ENCODE data around the gene ZKSCAN5.
"Not testable (repeated sequence)": the region's sequence is repeated elsewhere in the genome, so short reads cannot be mapped to it uniquely, and the experiment has no call there.

Gene ZKSCAN5

GRCh38 chr7:99498546-99498944 lies 5.9 kb upstream of the ZKSCAN5 start:
- no peak for DNase-seq

- DNase-seq = peak; percentile 5
Observed at GRCh38 chr7:99499371-99499720, 5.1 kb upstream of the ZKSCAN5 start.

GRCh38 chr7:99499721-99500636 lies 4.5 kb upstream of the ZKSCAN5 start, which contains the start of gene ZNF394:
Gene ZNF394, minus strand, starts transcription at chr7:99500281. Its CDS starts 188 bp downstream, at chr7:99500093.
- peak; percentile 97 for DNase-seq

GRCh38 chr7:99500637-99501009 lies 3.8 kb upstream of the ZKSCAN5 start:
- DNase-seq = peak; percentile 11

- DNase-seq = not testable (repeated sequence)
Observed at GRCh38 chr7:99501236-99501635, 3.2 kb upstream of the ZKSCAN5 start.

DNA sequence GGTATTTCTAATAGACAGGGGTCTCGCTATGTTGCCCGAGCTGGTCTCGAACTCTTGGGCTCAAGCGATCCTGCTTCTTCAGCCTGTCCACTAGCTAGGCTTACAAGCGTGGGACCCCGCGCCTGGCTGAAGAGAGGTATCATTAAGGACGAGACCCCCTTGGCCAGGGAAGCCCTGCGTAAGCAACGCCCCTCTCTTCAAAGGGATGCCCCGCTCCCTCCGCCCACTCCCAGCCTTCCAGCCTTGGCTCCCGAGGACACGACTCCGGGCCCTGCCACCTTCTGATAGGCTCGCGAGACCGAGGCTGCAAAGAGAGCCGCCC lies 220 bp upstream of the ZKSCAN5 start:
- DNase-seq = no peak

DNA sequence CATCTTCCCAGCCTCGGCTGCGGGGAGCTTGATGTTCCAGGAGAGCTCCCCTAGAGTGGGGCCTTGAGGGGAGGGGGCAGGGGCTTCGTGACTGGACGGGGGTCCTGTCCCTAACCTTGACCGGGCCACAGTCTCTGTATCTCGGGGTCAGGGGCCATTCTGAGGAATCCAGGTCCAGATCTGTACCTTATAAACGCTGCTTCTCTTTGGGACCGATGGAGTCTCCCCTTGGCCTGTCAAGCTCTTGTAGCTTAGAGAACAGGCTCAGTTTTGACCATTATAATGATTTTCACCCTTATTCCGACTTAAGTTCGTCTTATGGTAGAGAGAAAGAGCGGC lies 831 bp downstream of the ZKSCAN5 start:
- no peak for DNase-seq

- no peak for DNase-seq
Observed at GRCh38 chr7:99514050-99514449, 9.6 kb downstream of the ZKSCAN5 start.

- no peak for DNase-seq
Observed at GRCh38 chr7:99521399-99521798, 16.9 kb downstream of the ZKSCAN5 start.

DNA sequence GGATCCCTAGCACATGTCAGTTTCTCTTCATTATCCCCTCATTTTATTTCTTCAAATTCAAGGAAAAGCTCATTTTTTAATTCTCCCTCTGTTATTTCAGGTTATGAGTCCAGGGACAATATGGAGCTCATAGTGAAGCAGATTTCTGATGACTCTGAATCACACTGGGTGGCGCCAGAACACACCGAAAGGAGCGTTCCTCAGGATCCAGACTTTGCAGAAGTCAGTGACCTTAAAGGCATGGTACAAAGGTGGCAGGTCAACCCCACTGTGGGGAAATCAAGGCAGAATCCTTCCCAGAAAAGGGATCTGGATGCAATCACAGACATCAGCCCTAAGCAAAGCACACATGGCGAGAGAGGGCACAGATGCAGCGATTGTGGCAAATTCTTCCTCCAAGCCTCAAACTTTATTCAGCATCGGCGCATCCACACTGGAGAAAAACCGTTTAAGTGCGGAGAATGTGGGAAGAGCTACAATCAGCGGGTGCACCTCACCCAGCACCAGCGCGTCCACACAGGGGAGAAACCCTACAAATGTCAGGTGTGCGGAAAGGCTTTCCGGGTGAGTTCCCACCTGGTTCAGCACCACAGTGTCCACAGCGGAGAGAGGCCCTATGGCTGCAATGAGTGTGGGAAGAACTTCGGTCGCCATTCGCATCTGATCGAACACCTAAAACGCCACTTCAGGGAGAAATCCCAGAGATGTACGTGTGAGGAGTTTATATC lies 21.4 kb downstream of the ZKSCAN5 start:
- DNase-seq = peak; percentile 44

GRCh38 chr7:99531354-99531765 lies 26.9 kb downstream of the ZKSCAN5 start:
- DNase-seq = no peak

GRCh38 chr7:99535667-99536066 lies 31.2 kb downstream of the ZKSCAN5 start:
- DNase-seq = no peak

DNA sequence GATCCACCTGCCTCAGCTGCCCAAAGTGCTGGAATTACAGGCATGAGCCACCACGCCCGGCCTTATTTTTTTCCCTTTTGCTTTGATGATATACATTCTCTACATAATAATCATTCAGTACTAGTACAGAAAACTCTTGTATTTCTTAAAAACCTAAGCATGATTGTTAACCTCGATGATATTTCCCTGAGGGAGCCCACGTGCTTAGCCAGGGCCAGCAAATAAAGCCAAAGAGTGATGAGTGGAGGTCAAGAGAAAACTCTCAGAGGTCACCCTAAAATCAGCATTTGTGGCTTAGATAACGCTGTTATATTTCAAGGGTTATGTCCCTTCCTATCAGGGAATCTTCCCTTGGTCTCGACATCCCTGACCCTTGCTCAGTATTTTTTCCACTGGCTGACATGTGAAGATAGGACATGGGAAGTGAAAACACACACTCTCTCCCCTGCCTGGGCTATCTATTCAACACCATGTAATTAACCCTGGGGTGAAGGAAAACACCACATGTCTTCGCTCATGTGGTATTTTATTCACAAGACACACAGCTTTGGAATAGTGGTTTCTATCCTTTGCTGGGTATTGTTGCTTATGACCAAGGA lies 34.9 kb downstream of the ZKSCAN5 start:
- DNase-seq = no peak

DNA sequence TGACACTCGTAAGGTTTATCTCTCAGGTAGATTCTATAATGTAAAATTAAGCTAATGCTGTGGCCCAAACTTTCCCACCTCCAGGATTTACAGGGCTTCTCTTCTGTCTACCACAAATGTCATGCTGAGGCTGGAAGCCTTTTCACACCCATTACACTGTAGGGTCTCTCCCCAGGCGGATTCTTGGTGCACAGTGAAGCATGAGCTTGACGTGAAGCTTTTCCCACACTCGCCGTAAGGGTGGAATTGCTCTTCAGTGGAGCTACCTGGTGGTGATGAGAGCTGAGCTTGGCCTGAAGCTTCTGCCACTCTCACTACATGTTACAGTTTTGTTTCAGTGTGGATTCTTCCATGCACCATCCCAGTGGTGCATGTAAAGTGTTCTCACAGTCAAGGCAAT lies 36.1 kb downstream of the ZKSCAN5 start:
- DNase-seq = no peak

GRCh38 chr7:99541212-99541611 lies 36.8 kb downstream of the ZKSCAN5 start:
- no peak for DNase-seq

DNA sequence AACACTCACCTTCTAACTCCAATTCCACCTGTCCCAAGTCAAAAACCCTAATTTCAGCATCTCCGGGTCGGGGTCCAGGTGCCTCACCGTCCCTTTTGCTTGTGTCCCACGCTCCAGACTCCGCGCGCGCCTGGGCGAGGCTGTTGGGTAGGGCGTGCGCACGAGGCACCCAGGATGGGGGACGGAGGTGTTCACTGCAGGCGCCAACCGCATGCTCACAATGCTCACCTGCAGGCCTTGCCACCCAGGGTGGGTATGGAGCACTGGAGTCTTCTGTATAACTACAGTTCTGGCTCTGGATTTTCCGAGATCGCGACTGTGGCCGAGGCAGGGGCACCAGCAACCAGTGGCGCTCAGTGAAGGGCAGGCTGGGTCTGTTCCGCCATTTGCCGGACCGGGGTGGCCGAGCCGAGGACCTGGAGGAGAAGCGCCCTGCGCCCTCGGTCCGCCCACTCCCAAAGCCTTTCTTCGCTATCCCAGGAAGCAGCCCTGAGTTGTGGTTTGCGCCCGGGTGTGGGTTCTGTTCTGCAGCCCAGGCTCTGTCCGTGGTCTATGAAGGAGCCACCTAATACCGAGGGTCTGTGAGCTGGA lies 38.7 kb downstream of the ZKSCAN5 start:
- no peak for DNase-seq

DNA sequence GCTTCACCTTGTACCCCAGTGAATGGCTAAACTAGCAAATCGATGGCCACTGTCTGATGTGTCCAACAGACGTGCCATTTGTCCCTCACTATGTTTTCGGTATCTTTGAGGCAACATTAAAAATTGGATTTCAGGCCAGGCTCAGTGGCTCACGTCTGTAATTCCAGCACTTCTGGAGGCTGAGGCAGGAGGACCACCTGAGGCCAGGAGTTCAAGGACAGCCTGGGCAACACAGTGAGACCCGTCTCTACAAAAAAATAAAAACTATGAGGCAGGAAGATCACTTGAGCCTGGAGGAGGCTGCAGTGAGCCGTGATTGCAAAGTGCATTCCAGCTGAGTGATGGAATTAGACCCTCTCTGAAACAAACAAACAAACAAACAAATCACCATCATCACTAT lies 39.5 kb downstream of the ZKSCAN5 start:
- DNase-seq = no peak

GRCh38 chr7:99545308-99545707 lies 40.8 kb downstream of the ZKSCAN5 start:
- not testable (repeated sequence) for DNase-seq

DNA sequence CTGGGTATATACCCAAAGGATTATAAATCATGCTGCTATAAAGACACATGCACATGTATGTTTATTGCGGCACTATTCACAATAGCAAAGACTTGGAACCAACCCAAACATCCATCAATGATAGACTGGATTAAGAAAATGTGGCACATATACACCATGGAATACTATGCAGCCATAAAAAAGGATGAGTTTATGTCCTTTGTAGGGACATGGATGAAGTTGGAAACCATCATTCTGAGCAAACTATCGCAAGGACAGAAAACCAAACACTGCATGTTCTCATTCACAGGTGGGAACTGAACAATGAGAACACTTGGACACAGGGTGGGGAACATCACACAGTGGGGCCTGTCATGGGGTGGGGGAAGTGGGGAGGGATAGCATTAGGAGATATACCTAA lies 45.1 kb downstream of the ZKSCAN5 start:
- DNase-seq = not testable (repeated sequence)

DNA sequence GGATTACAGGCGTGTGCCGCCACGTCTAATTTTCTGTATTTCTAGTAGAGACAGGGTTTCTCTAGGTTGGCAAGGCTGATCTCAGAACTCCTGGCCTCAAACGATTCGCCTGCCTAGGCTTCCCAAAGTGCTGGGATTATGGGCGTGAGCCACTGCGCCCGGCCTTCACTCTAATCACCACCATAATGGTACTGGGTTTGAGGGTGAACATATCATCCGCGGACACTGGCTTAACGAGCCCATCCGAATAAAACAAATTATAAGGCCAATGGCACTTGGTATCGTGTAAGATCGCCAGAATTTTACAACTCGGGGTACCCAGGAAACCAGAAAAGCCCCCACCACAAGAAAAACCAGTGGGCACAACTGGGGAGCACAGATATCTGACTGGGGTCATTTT lies 46.9 kb downstream of the ZKSCAN5 start:
- no peak for DNase-seq

DNA sequence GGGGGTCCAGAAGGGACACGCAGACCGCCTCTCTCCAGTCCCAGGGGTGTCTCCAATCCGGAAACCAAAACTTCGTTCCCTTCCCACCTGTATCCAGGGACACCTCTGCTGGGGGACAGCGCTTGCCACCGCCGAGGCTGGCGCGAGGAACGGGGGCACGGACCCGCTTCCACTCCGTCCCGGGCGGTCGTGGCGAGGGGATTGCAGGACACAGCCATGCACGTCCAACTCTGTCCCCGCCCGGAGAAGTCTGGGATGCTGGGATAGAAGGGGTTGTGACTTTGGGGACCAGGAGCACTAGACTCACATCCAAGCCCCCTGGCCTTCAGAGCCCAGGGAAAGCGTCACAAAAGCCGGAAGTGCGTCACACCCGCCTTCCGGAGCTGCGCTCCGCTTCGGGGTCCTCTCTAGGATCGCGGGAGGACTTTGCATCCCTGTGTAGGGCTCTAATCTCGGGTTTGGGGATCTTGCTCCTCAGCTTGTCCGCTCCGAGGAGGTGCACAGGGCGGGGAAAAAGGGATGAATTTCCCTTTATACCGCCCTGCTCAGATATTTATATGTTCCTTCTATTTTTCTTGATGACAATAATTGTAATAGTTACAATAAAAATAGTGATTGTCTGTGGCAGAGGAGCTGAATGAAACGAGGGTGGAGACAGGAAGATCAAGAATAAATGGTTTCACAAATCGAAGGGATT lies 47.5 kb downstream of the ZKSCAN5 start, which contains the start of gene FAM200A:
Gene FAM200A, minus strand, starts transcription at position 348 of the 697 bp plus-strand sequence. CDS start 3,707 bp downstream, outside the sequence.
- DNase-seq = peak; percentile 95

DNA sequence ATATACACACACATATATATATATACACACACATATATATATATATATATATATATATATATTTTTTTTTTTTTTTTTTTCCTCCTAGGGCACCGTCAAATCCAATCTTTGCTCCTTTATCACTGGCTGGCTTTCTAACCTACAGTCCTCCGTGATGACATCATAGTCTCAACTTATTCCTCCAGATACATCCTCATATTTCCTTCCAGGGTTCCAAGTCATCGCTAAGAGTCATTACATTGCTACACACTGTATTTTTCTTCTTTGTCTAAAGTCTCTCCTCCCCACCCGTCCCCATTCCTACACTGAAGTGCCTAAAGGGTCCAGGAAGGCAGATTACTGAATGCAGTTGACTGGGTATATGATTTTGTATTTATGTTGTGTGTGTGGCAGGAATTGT lies 48.6 kb downstream of the ZKSCAN5 start:
- no peak for DNase-seq

DNA sequence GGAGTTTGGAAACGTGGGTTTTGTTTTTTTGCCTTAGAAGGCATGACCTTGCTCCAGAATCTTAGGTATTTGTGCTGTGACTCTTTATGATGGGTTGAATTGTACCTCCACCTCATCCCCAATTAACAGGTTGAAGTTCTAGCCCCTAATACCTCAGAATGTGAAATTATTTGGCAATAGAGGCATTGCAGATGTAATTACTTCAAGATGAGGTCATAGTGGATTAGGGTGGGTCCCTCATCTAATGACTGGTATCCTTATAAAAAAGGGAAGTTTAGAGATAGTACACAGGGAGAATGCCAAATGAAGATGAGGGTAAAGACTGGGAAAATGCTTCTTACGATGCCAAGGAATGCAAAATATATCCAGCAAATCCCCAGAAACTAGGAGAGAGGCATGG lies 50.5 kb downstream of the ZKSCAN5 start:
- DNase-seq = no peak
